Limb (tissue), 2 donors: ENCODE results near the gene HSPA1A.
"Not testable (repeated sequence)": the region's sequence is repeated elsewhere in the genome, so short reads cannot be mapped to it uniquely, and the experiment has no call there.

Experiments
- DNase-seq, 2 donors: peaks; one replicate each; pipeline ENCODE4 v3.0.0-alpha.2; 2016; ENCODE audit errors: extremely low spot score in 2 of 2

The HSPA1A gene

GRCh38 chr6:31808599-31808998 lies 6.7 kb upstream of the HSPA1A start:
- not testable (repeated sequence) for DNase-seq

GRCh38 chr6:31811645-31812044 lies 3.7 kb upstream of the HSPA1A start:
- no peak for DNase-seq

DNA sequence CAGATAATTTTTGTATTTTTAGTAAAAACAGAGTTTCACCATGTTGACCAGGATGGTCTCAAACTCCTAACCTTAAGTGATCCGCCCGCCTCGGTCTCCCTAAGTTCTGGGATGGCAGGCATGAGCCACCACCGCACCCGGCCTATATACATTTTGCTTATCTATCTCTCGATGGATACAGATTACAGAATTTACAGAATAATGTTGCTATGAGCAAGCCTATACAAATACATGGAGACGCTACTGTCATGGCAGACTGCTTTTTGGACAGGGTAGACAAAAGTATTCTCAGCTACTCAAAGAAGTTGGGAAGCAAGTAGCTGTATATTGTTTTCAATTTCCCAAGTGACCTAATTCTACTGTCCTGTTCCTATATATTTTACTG lies 1.9 kb upstream of the HSPA1A start:
- no peak for DNase-seq

- peak; percentile 96 to 97 for DNase-seq
Measured at GRCh38 chr6:31814677-31815024, 692 bp upstream of the HSPA1A start.

DNA sequence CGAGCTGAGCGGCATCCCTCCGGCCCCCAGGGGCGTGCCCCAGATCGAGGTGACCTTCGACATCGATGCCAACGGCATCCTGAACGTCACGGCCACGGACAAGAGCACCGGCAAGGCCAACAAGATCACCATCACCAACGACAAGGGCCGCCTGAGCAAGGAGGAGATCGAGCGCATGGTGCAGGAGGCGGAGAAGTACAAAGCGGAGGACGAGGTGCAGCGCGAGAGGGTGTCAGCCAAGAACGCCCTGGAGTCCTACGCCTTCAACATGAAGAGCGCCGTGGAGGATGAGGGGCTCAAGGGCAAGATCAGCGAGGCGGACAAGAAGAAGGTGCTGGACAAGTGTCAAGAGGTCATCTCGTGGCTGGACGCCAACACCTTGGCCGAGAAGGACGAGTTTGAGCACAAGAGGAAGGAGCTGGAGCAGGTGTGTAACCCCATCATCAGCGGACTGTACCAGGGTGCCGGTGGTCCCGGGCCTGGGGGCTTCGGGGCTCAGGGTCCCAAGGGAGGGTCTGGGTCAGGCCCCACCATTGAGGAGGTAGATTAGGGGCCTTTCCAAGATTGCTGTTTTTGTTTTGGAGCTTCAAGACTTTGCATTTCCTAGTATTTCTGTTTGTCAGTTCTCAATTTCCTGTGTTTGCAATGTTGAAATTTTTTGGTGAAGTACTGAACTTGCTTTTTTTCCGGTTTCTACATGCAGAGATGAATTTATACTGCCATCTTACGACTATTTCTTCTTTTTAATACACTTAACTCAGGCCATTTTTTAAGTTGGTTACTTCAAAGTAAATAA lies 2.0 kb downstream of the HSPA1A start:
- DNase-seq: not testable (repeated sequence)

DNA sequence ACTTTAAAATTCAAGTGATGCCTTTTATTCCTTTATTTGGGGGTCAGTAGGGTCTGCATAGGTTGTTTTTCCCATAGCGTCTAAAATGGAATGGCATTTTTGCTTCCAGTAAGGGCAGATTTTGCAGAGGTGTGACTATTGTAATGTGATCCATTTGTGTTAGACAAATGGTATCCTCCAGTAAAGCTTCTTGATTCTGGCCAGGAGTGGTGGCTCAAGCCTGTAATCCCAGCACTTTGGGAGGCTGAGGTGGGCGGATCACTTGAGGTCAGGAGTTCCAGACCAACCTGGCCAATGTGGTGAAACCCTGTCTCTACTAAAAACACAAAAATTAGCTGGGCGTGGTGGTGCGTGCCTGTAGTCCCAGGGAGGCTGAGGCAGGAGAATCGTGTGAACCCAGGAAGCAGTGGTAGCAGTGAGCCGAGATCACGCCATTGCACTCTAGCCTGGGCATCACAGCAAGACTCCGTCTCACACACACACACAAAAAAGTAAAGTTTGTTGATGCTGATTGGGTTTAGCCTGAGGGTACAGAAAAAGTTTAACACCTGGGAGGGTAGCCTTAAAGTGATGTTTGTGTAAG lies 2.7 kb downstream of the HSPA1A start:
- DNase-seq: not testable (repeated sequence)

GRCh38 chr6:31819871-31820299 lies 4.5 kb downstream of the HSPA1A start:
- DNase-seq: no peak

GRCh38 chr6:31820399-31820798 lies 5.1 kb downstream of the HSPA1A start:
- not testable (repeated sequence) for DNase-seq

DNA sequence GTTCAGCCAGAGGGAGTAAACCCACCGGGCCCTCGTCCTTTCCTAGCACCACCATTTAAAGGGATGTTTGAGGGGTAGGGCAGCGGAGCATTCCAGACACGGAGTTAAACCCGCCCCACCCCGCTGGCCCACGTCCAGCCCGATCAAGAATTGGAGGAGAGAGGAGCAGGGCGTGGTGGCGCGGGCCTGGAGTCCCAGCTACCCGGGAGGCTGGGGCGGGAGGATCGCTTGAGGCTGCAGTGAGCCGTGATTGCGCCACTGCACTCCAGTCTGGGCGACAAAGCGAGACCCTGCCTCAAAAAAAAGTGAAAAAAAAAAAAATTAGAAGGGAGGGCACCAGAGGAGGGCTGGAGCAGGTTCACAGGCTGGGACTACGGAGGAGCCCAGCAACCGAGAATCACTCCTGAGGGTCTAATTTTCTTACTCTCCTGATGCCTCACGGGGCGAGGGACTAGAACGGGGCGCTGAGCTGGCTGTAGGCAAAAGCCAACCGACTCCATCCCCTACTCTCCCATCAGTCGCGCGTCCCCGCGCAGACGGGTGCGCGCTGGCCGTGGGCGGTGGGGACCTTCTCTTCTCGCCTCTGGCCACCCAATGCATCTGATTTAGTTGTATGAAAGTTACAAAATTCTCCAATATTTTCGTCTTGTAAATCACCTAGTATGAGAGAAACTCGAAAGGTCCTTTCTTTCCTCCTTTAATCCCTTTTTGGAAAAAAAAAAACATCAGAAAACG lies 6.1 kb downstream of the HSPA1A start:
- DNase-seq: peak in 1 of 2 donors; percentile 78

- DNase-seq: peak; percentile 51 to 88
Measured at GRCh38 chr6:31822036-31822821, 6.9 kb downstream of the HSPA1A start.

GRCh38 chr6:31823592-31824196 lies 8.4 kb downstream of the HSPA1A start:
- DNase-seq: not testable (repeated sequence)

DNA sequence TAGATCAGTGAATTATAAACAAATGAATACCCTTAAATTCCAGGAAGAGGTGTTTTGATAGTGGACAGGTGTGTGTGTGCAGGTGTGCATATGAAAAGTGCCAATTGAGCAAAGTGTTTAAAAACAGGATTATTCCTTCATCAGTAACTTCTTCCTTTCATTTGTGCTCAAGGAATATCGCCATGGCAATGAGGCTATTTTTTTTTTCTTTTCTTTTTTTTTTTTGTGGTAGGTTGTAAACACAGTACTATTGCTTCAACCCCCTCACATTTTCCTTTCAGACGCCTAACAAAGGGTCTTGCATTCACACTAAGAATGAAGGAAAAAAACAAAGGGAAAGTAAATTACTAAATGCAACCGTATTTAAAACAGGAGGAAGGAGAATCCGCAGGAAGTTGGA lies 10.2 kb downstream of the HSPA1A start:
- no peak for DNase-seq

GRCh38 chr6:31826793-31827285 lies 11.5 kb downstream of the HSPA1A start:
- DNase-seq: peak; percentile 85 to 86

DNA sequence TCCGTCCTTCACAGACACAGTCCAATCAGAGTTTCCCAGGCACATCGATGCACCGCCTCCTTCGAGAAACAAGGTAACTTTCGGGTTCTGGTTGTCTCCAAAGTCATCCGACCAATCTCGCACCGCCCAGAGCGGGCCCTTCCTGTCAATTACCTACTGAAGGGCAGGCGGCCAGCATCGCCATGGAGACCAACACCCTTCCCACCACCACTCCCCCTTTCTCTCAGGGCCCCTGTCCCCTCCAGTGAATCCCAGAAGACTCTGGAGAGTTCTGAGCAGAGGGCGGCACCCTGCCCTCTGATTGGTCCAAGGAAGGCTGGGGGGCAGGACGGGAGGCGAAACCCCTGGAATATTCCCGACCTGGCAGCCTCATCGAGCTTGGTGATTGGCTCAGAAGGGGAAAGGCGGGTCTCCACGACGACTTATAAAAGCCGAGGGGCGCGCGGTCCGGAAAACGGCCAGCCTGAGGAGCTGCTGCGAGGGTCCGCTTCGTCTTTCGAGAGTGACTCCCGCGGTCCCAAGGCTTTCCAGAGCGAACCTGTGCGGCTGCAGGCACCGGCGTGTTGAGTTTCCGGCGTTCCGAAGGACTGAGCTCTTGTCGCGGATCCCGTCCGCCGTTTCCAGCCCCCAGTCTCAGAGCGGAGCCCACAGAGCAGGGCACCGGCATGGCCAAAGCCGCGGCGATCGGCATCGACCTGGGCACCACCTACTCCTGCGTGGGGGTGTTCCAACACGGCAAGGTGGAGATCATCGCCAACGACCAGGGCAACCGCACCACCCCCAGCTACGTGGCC lies 12.1 kb downstream of the HSPA1A start, which contains the start of gene HSPA1B:
HSPA1B (plus strand) TSS at position 453 of the 794 bp plus-strand sequence; CDS start at position 666, 213 bp downstream.
- peak; percentile 98 to 99 for DNase-seq

DNA sequence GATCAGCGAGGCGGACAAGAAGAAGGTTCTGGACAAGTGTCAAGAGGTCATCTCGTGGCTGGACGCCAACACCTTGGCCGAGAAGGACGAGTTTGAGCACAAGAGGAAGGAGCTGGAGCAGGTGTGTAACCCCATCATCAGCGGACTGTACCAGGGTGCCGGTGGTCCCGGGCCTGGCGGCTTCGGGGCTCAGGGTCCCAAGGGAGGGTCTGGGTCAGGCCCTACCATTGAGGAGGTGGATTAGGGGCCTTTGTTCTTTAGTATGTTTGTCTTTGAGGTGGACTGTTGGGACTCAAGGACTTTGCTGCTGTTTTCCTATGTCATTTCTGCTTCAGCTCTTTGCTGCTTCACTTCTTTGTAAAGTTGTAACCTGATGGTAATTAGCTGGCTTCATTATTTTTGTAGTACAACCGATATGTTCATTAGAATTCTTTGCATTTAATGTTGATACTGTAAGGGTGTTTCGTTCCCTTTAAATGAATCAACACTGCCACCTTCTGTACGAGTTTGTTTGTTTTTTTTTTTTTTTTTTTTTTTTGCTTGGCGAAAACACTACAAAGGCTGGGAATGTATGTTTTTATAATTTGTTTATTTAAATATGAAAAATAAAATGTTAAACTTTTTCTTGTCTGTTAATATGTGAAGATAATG lies 14.4 kb downstream of the HSPA1A start:
- DNase-seq: peak in 1 of 2 donors; percentile 71

DNA sequence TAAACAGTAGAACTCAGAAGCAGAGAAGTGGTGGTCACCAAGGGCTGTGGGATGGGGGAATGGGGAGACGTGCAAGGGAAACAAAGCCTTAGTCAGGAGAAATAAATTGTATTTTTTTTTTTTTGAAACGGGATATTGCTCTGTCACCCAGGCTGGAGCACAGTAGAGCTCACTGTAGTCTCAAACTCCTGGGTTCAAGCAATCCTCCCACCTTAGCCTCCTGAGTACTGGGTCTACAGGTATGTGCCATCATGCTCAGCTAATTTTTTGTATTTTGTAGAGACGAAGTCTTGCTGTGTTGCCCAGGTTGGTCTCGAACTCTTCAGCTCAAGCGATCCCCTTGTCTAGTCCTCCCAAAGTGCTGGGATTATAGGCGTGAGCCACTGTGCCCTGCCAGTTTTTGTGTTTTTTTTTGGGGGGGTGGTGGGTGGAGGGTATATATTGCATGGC lies 15.6 kb downstream of the HSPA1A start:
- DNase-seq: no peak

GRCh38 chr6:31831350-31832215 lies 16.2 kb downstream of the HSPA1A start:
- DNase-seq: no peak
